ENCODE data around the gene LRCH3. TPM values are rescaled to one million over a fixed set of nuclear protein-coding genes. Genes with fewer than 3 reads are reported as not detected.

Gene LRCH3
- total and polyA plus RNA-seq, 5 experiments from 2014 or later, result 11.7 to 81.8 (median 20.4) TPM

- H3K27ac Mint-ChIP-seq, result peak overlapping the region; percentile 91 to 98 (median 95)
- POLR2A ChIA-PET, result interaction anchor here (0.9 to 1.3 kb wide), 5 partner anchors 9 to 249 kb away, joined by 3 to 4 read pairs (median 3); partner anchors contain the start of gene LRCH3
- no peaks in the 10 kb centered on the region for H3K27me3 Mint-ChIP-seq
- DNase-seq (peak in 5 of 10 donors; percentile 11 to 56 (median 53)), ATAC-seq (peak; percentile 96)
- peaks cover 6 to 24% (median 21%) of the 10 kb centered on the region in 4 donors for H3K4me1 Mint-ChIP-seq
- H3K36me3 Mint-ChIP-seq, result peaks cover 12 to 62% (median 36%) of the 10 kb centered on the region in 3 donors
- no peaks in the 10 kb centered on the region for H3K9me3 Mint-ChIP-seq
- peak overlapping the region; percentile 71 to 87 (median 84) for H3K4me3 Mint-ChIP-seq
These were observed 56.9 kb downstream of the LRCH3 start for GRCh38 chr3:197847866-197848401.

- Mint-ChIP-seq H3K36me3 (peaks cover 23 to 82% (median 51%) of the 10 kb centered on the region in 3 donors), H3K27me3 (no peaks in the 10 kb centered on the region), H3K4me1 (peaks cover 0 to 4% (median 2%) of the 10 kb centered on the region in 4 donors), H3K9me3 (no peaks in the 10 kb centered on the region), H3K27ac (peak overlapping the region in 1 of 10 donors; percentile 21), H3K4me3 (no peak overlapping the region)
- ATAC-seq (no peak), DNase-seq (no peak)
- POLR2A ChIA-PET, result interaction anchor here (0.5 kb wide), 1 partner anchor 57 kb away, joined by 3 read pairs; no protein-coding TSS in a partner anchor
These were observed 63.7 kb downstream of the LRCH3 start for GRCh38 chr3:197854596-197855343.

DNA sequence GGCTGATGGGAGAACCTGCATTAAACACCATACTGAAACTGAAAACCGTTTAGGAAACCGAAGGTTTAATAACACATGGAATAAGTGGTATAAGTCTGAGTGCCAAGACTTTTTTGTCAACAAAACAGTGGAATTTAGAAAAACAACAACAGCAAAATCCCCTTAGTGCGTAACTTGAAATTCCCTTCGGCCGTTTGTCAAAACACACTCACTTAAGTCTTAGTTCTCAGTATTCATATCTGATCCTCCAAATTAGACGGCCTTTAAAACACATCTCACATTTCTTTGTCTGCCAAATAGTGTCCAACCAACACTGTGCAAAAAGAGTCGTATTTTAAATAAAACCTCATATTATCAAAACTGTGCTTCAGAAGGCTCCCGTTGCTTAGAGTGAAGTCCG, 64.5 kb downstream of the LRCH3 start:
- H3K27ac Mint-ChIP-seq, result no peak overlapping the region
- H3K27me3 Mint-ChIP-seq, result no peaks in the 10 kb centered on the region
- peaks cover 23 to 81% (median 47%) of the 10 kb centered on the region in 3 donors for H3K36me3 Mint-ChIP-seq
- POLR2A ChIA-PET, result interaction anchor here (0.5 kb wide), 1 partner anchor 58 kb away, joined by 3 read pairs; no protein-coding TSS in a partner anchor
- H3K4me1 Mint-ChIP-seq, result peaks cover 0 to 4% (median under 1%) of the 10 kb centered on the region in 4 donors
- H3K9me3 Mint-ChIP-seq, result no peaks in the 10 kb centered on the region
- H3K4me3 Mint-ChIP-seq, result no peak overlapping the region
- no peak for DNase-seq
- ATAC-seq, result no peak

DNA sequence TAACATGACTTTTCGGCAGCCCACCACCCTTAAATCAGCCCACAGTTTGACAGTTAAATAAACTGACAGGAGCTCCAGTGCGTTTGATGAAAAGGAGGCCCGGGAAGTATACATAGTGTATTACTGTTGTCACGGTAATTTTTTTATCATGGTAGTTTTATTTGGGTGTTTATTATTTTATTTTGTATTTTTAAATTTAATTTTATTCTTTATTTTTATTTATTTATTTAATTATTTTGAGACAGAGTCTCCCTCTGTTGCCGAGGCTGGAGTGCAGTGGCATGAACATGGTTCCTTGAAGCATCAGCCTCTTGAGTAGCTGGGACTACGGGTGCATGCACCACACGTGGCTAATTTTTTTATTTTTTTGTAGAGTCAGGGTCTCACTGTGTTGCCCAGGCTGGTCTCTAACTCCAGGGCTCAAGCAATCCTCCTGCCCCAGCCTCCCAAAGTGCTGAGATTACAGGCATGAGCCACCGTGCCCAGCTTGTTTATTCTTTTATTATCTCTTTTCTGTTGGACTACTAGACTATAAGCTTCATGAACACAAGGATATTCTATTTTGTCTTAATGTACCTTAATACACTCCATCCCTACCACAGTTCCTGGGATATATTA, 65.3 kb downstream of the LRCH3 start:
- no peak overlapping the region for H3K4me3 Mint-ChIP-seq
- H3K27me3 Mint-ChIP-seq, result no peaks in the 10 kb centered on the region
- H3K27ac Mint-ChIP-seq, result no peak overlapping the region
- no peak for ATAC-seq
- no peaks in the 10 kb centered on the region for H3K9me3 Mint-ChIP-seq
- DNase-seq, result no peak
- peaks cover 0 to 2% (median 0%) of the 10 kb centered on the region in 4 donors for H3K4me1 Mint-ChIP-seq
- H3K36me3 Mint-ChIP-seq, result peaks cover 23 to 77% (median 44%) of the 10 kb centered on the region in 3 donors
- POLR2A ChIA-PET, result interaction anchor here (0.9 kb wide), 1 partner anchor 9 kb away, joined by 4 read pairs; no protein-coding TSS in a partner anchor

DNA sequence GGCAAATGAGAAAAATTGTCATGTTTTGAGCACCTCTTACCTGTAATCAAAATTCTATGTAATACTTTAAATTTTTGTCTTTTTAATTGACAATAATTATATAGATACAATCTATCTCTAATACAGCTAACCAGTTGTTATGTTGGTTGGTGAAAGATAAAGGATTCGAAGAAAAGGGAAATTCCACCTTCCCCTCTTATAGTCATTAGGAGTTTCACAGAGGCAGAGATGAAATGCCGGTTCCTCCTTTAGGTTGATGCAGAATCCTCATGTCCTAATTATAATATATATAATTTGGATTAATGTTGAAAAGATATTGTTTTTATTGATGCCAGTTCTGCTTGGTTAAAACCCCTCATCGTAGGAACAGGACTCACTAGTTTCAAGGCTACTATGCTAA, 67.1 kb downstream of the LRCH3 start:
- POLR2A ChIA-PET, result no interaction called here
- Mint-ChIP-seq H3K9me3 (no peaks in the 10 kb centered on the region), H3K36me3 (peaks cover 17 to 67% (median 38%) of the 10 kb centered on the region in 3 donors), H3K27me3 (no peaks in the 10 kb centered on the region), H3K27ac (no peak overlapping the region), H3K4me1 (peaks cover 0 to 2% (median 0%) of the 10 kb centered on the region in 4 donors), H3K4me3 (no peak overlapping the region)
- DNase-seq, result no peak
- ATAC-seq, result no peak

DNA sequence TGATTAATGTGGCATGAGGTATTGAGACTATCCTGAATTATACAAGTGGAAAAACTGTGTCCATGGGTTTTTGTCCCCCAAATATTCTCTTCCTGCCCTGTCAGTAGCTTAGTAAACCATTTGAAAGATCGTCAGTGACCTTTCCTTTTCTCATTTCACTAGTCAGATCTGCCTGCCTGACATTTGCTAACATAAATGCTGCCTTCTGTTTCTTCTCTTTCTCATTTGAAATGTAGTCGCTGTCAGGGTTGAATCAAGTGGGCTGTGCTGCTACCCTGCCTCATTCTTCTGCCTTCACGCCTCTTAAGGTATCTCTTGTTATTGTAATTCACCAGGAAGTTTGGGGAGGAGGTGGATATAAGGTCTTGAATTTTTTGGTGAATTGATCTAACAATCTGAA, 67.5 kb downstream of the LRCH3 start:
- POLR2A ChIA-PET, result no interaction called here
- Mint-ChIP-seq H3K4me1 (peaks cover 0 to 2% (median 0%) of the 10 kb centered on the region in 4 donors), H3K36me3 (peaks cover 17 to 67% (median 38%) of the 10 kb centered on the region in 3 donors), H3K27me3 (no peaks in the 10 kb centered on the region), H3K27ac (peak overlapping the region in 3 of 10 donors; percentile 4 to 44 (median 25)), H3K4me3 (no peak overlapping the region), H3K9me3 (no peaks in the 10 kb centered on the region)
- ATAC-seq (no peak), DNase-seq (no peak)

DNA sequence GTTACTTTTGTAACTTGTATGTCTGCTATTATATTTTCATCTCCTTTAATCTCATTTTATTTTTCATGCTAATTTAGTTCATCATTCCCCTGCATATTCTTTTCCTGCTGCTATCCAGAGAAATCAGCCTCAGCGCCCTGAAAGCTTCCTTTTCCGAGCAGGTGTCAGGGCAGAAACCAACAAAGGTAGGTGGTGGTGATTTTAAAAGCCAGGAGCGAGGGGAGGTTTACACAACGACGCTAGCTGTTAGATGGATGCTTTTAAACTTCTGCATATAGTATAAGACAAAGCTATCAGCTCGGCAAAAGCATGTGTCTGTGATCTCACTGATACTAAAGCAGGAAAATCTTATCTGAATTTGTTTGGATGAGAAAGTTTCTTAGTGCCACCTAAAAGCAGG, 75.0 kb downstream of the LRCH3 start:
- DNase-seq (no peak), ATAC-seq (no peak)
- POLR2A ChIA-PET, result no interaction called here
- Mint-ChIP-seq H3K36me3 (peaks cover under 1 to 41% (median 18%) of the 10 kb centered on the region in 3 donors), H3K4me3 (no peak overlapping the region), H3K27ac (peak overlapping the region in 1 of 10 donors; percentile 25), H3K4me1 (peaks cover 3 to 13% (median 9%) of the 10 kb centered on the region in 4 donors), H3K9me3 (peaks cover 0 to 2% (median 0%) of the 10 kb centered on the region in 9 donors), H3K27me3 (no peaks in the 10 kb centered on the region)

GRCh38 chr3:197873329-197873728, 82.3 kb downstream of the LRCH3 start:
- Mint-ChIP-seq H3K9me3 (no peaks in the 10 kb centered on the region), H3K4me3 (no peak overlapping the region), H3K27ac (peak overlapping the region in 3 of 10 donors; percentile 11 to 87 (median 57))

GRCh38 chr3:197874064-197874463, 83.0 kb downstream of the LRCH3 start:
- ATAC-seq, result no peak
- no peaks in the 10 kb centered on the region for H3K27me3 Mint-ChIP-seq
- no peaks in the 10 kb centered on the region for H3K9me3 Mint-ChIP-seq
- H3K4me3 Mint-ChIP-seq, result no peak overlapping the region
- H3K27ac Mint-ChIP-seq, result no peak overlapping the region
- DNase-seq, result no peak
- peaks cover 0 to 10% (median 4%) of the 10 kb centered on the region in 4 donors for H3K4me1 Mint-ChIP-seq
- peaks cover 8 to 65% (median 43%) of the 10 kb centered on the region in 3 donors for H3K36me3 Mint-ChIP-seq
- POLR2A ChIA-PET, result no interaction called here

More at GRCh38 chr3:197873329-197873728, 82.3 kb downstream of the LRCH3 start:
- H3K27me3 Mint-ChIP-seq, result no peaks in the 10 kb centered on the region
- H3K4me1 Mint-ChIP-seq, result peaks cover 3 to 12% (median 9%) of the 10 kb centered on the region in 4 donors
- no peak for DNase-seq
- POLR2A ChIA-PET, result no interaction called here
- ATAC-seq, result no peak
- peaks cover 8 to 58% (median 40%) of the 10 kb centered on the region in 3 donors for H3K36me3 Mint-ChIP-seq

GRCh38 chr3:197874653-197875052, 83.6 kb downstream of the LRCH3 start:
- POLR2A ChIA-PET, result no interaction called here
- H3K4me3 Mint-ChIP-seq, result no peak overlapping the region

GRCh38 chr3:197877902-197878301, 86.8 kb downstream of the LRCH3 start:
- Mint-ChIP-seq H3K4me1 (peaks cover 6 to 12% (median 10%) of the 10 kb centered on the region in 4 donors), H3K4me3 (no peak overlapping the region), H3K36me3 (peaks cover 0 to 61% (median 27%) of the 10 kb centered on the region in 3 donors), H3K9me3 (no peaks in the 10 kb centered on the region), H3K27me3 (no peaks in the 10 kb centered on the region), H3K27ac (peak overlapping the region in 2 of 10 donors; percentile 25 to 61)
- ATAC-seq, result no peak
- DNase-seq, result no peak
- POLR2A ChIA-PET, result no interaction called here

More at GRCh38 chr3:197874653-197875052, 83.6 kb downstream of the LRCH3 start:
- DNase-seq, result no peak
- H3K27me3 Mint-ChIP-seq, result no peaks in the 10 kb centered on the region
- H3K36me3 Mint-ChIP-seq, result peaks cover 8 to 68% (median 43%) of the 10 kb centered on the region in 3 donors
- no peak overlapping the region for H3K27ac Mint-ChIP-seq
- H3K4me1 Mint-ChIP-seq, result peaks cover 0 to 10% (median 4%) of the 10 kb centered on the region in 4 donors
- no peak for ATAC-seq
- H3K9me3 Mint-ChIP-seq, result no peaks in the 10 kb centered on the region

DNA sequence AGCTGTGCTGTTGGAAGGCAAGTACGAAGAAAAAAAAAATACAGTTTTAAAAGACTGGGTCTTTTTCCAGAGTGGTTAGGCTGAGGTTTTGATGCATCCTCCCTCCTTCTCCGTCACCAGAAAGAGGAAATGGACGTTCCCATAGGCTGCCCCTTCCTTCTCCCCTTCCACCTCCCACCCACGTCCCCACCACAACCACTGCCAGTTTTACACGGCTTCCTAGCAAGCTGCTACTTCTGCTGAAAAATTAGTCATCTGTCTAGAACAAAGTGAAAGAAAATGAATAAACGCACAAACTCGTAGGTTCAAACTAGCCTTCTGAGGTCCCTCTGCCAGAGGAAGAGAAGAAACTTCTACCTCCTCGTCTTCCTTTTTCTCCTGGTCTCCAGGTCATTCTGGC, 87.4 kb downstream of the LRCH3 start:
- H3K27me3 Mint-ChIP-seq, result no peaks in the 10 kb centered on the region
- H3K27ac Mint-ChIP-seq, result peak overlapping the region in 7 of 10 donors; percentile 41 to 76 (median 58)
- H3K4me1 Mint-ChIP-seq, result peaks cover 6 to 12% (median 10%) of the 10 kb centered on the region in 4 donors
- DNase-seq (no peak), ATAC-seq (no peak)
- no peaks in the 10 kb centered on the region for H3K9me3 Mint-ChIP-seq
- POLR2A ChIA-PET, result no interaction called here
- no peak overlapping the region for H3K4me3 Mint-ChIP-seq
- H3K36me3 Mint-ChIP-seq, result peaks cover 0 to 60% (median 22%) of the 10 kb centered on the region in 3 donors
